HepG2 (cell line): ENCODE results near the gene DPH2. TPM values are rescaled to one million over a fixed set of nuclear protein-coding genes. Genes with fewer than 3 reads are reported as not detected.
A peak's percentile ranks its signal among the peaks of the same experiment; 100 is the strongest.

ENCODE experiments used
- AKNA ChIP-seq: sonication (generic); formaldehyde crosslinking; IDR thresholded peaks from 2 replicates; pipeline ENCODE4 v1.4.0; 2020; ENCODE audit warnings: missing genetic modification reagents, borderline replicate concordance
- ATF4 ChIP-seq, 2 experiments: fragments of 450-650 bp in 1 of 2; sonication (generic) in 1 of 2; formaldehyde crosslinking; IDR thresholded peaks; 2 replicates each; pipeline versions ENCODE4 v1.5.0 to v1.8.0; 2020 to 2022; ENCODE audit warnings: mild to moderate bottlenecking in 1 of 2, missing genetic modification reagents in 1 of 2
- IKZF1 ChIP-seq: fragments of 450-650 bp; IDR thresholded peaks from 2 replicates; pipeline ENCODE4 v1.7.1; 2016
- KDM1A ChIP-seq: IDR thresholded peaks from 2 replicates; pipeline ENCODE4 v1.6.1; 2016; ENCODE audit warnings: missing compliant biosample characterization
- MTF2 ChIP-seq: sonication (generic); formaldehyde crosslinking; IDR thresholded peaks from 2 replicates; pipeline ENCODE4 v1.5.0; 2020; ENCODE audit warnings: missing genetic modification reagents, borderline replicate concordance
- RARA ChIP-seq: IDR thresholded peaks from 2 replicates; pipeline ENCODE4 v1.6.1; 2016; ENCODE audit warnings: missing genetic modification reagents, missing compliant biosample characterization
- RELA ChIP-seq: sonication (generic); formaldehyde crosslinking; IDR thresholded peaks from 2 replicates; pipeline ENCODE4 v1.4.0; 2020; ENCODE audit warnings: missing genetic modification reagents
- RNF219 ChIP-seq: sonication (generic); formaldehyde crosslinking; IDR thresholded peaks from 2 replicates; pipeline ENCODE4 v1.5.0; 2020; ENCODE audit warnings: mild to moderate bottlenecking, missing genetic modification reagents
- RXRA ChIP-seq: sonication (generic); formaldehyde crosslinking; IDR thresholded peaks from 2 replicates; pipeline ENCODE4 v1.5.1; 2020; ENCODE audit warnings: missing genetic modification reagents
- SOX13 ChIP-seq, 3 experiments: fragments of 450-650 bp in 1 of 3; sonication (generic) in 1 of 3; formaldehyde crosslinking in 1 of 3; IDR thresholded peaks in 2 of 3; conservative IDR thresholded peaks in 1 of 3; 2 replicates each; pipeline versions ENCODE4 v1.5.0 to v1.6.1; 2016 to 2020; ENCODE audit warnings: antibody characterized with exemption in 1 of 3, mild to moderate bottlenecking in 1 of 3, missing compliant biosample characterization in 1 of 3, missing genetic modification reagents in 1 of 3, moderate library complexity in 1 of 3
- SPEN ChIP-seq: sonication (generic); formaldehyde crosslinking; IDR thresholded peaks from 2 replicates; pipeline ENCODE4 v1.5.1; 2020; ENCODE audit warnings: low read depth, mild to moderate bottlenecking, missing genetic modification reagents
- ZBTB8A ChIP-seq: sonication (generic); formaldehyde crosslinking; IDR thresholded peaks from 2 replicates; pipeline ENCODE4 v1.4.0; 2020; ENCODE audit warnings: mild to moderate bottlenecking, low read depth, missing genetic modification reagents, borderline replicate concordance
- ZFP62 ChIP-seq: sonication (generic); formaldehyde crosslinking; IDR thresholded peaks from 2 replicates; pipeline ENCODE4 v1.4.0; 2020; ENCODE audit warnings: missing genetic modification reagents
- ZMAT5 ChIP-seq: sonication (generic); formaldehyde crosslinking; IDR thresholded peaks from 2 replicates; pipeline ENCODE4 v1.5.0; 2020; ENCODE audit warnings: mild to moderate bottlenecking, low read depth, missing genetic modification reagents, borderline replicate concordance
- ZNF343 ChIP-seq: sonication (generic); formaldehyde crosslinking; IDR thresholded peaks from 2 replicates; pipeline ENCODE4 v1.4.0; 2020; ENCODE audit warnings: mild to moderate bottlenecking, missing genetic modification reagents
- ZNF572 ChIP-seq: sonication (generic); formaldehyde crosslinking; IDR thresholded peaks from 2 replicates; pipeline ENCODE4 v1.5.1; 2020; ENCODE audit warnings: mild to moderate bottlenecking, missing genetic modification reagents
- ZNF770 ChIP-seq: sonication (generic); formaldehyde crosslinking; IDR thresholded peaks from 2 replicates; pipeline ENCODE4 v1.5.0; 2020; ENCODE audit warnings: mild to moderate bottlenecking, missing genetic modification reagents
- polyA plus RNA-seq, 8 experiments: library from polyadenylated mRNA; depleted of rRNA in 3 of 8; stranded (reverse) in 7 of 8; unstranded in 1 of 8; fragments of >200 nt; fragmentation: Illumina TruSeq in 4 of 8; extraction: Trizol in 4 of 8; gene quantifications; 2 replicates each; pipeline versions ENCODE4 v1.2.1 to v1.2.3, GENCODE V29; 2011 to 2016; ENCODE audit warnings: low read depth in 4 of 8, missing spikeins in 1 of 8, mixed read lengths in 1 of 8; ENCODE audit not compliant: insufficient read depth in 1 of 8
- total RNA-seq, 5 experiments: library from RNA; depleted of rRNA; stranded (reverse); fragments of >200 nt; fragmentation: Illumina TruSeq; extraction: Trizol; gene quantifications; 2 replicates each; pipeline ENCODE4 v1.2.3, GENCODE V29; 2016; ENCODE audit warnings: low read depth in 1 of 5

DPH2 gene
- total and polyA plus RNA-seq, 2 of the 13 experiments (the other 11 are each of a cell fraction or from before 2014, with no cell fraction given), result 32.2 to 38.3 TPM

- TF ChIP-seq RNF219 (no peak; the same call in 1 of the 2 replicates), ATF4 (CRISPR knock-in tag; IDR thresholded peaks at IDR 0.05) (peak in 1 of 2 experiments; percentile 53; a peak in 2 of 4 replicates), RXRA (CRISPR knock-in tag) (peak; percentile 72; the same call in 1 of the 2 replicates), SOX13 (IDR thresholded peaks at IDR 0.05) (no peak), SOX13 (CRISPR knock-in tag; conservative IDR thresholded peaks at IDR 0.05 in 1 of 2, IDR thresholded peaks at IDR 0.05 in 1 of 2) (peak in 1 of 2 experiments; percentile 21; a peak in 1 of 4 replicates), AKNA (CRISPR knock-in tag) (no peak), SPEN (CRISPR knock-in tag) (peak; percentile 78), MTF2 (CRISPR knock-in tag) (no peak), ZBTB8A (no peak), ZNF343 (CRISPR knock-in tag) (no peak), IKZF1 (no peak), ZFP62 (CRISPR knock-in tag) (no peak), ZNF572 (CRISPR knock-in tag) (0 out of 2 replicates have a peak, but pooled peaks have one; percentile 59), RELA (CRISPR knock-in tag) (peak; percentile 67; the same call in 1 of the 2 replicates), KDM1A (CRISPR knock-in tag) (no peak), ZMAT5 (CRISPR knock-in tag) (no peak), ZNF770 (CRISPR knock-in tag) (no peak; the same call in 1 of the 2 replicates), RARA (CRISPR knock-in tag) (peak; percentile 18; the same call in 1 of the 2 replicates)
Observed at GRCh38 chr1:43974443-43975248, 4.8 kb downstream of the DPH2 start, which contains the start of gene ATP6V0B (continued).
